Measurements from ENCODE around the gene PRTG. TPM values are rescaled to one million over a fixed set of nuclear protein-coding genes. Genes with fewer than 3 reads are reported as not detected.

Gene PRTG
- polyA plus RNA-seq, 1 donor (not counting 4 experiments of a cell fraction or from before 2014, with no cell fraction given): not detected

DNA sequence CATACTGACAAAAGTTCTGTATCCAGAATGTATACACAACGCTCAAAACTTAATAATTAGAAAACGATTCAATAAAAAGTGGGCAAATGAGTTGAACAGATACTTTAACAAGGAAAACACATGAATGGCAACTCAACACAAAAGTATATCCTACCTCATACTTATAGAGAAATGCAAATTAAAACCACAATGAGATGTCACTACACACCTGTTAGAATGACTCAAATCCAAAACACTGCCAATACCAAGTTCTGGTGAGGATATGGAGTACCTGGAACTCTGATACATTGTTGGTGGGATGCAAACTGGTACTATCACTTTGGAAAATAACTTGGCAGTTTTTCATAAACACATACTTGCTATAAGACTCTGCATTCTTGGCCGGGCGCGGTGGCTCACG lies 42.1 kb downstream of the PRTG start:
- no peaks in the 10 kb centered on the region for H3K27me3 ChIP-seq (ENCODE audit: control insufficient read depth, extremely low read depth, insufficient read depth, low read length)
- no peaks in the 10 kb centered on the region for H3K9me1 ChIP-seq (ENCODE audit: control insufficient read depth, extremely low read depth, insufficient read depth, low read length)
- TF ChIP-seq EZH2 (IDR thresholded peaks at IDR 0.05; ENCODE audit: low read length): no peak
- TF ChIP-seq, protein P1, sequence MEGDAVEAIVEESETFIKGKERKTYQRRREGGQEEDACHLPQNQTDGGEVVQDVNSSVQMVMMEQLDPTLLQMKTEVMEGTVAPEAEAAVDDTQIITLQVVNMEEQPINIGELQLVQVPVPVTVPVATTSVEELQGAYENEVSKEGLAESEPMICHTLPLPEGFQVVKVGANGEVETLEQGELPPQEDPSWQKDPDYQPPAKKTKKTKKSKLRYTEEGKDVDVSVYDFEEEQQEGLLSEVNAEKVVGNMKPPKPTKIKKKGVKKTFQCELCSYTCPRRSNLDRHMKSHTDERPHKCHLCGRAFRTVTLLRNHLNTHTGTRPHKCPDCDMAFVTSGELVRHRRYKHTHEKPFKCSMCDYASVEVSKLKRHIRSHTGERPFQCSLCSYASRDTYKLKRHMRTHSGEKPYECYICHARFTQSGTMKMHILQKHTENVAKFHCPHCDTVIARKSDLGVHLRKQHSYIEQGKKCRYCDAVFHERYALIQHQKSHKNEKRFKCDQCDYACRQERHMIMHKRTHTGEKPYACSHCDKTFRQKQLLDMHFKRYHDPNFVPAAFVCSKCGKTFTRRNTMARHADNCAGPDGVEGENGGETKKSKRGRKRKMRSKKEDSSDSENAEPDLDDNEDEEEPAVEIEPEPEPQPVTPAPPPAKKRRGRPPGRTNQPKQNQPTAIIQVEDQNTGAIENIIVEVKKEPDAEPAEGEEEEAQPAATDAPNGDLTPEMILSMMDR (optimal IDR thresholded peaks at IDR 0.05 in 1 of 3, IDR thresholded peaks at IDR 0.05 in 1 of 3, conservative IDR thresholded peaks at IDR 0.05 in 1 of 3; ENCODE audit: extremely low read depth in 1 of 3, insufficient read depth in 2 of 3, low read length in 3 of 3): no peak
- H3K4me1 ChIP-seq (ENCODE audit: control insufficient read depth, extremely low read depth, insufficient read depth, low read length): no peaks in the 10 kb centered on the region
- no peak overlapping the region for H3K27ac ChIP-seq (ENCODE audit: control insufficient read depth, insufficient read depth, low read length)
- no peak overlapping the region for H3K4me2 ChIP-seq (ENCODE audit: control insufficient read depth, extremely low read depth, insufficient read depth, low read depth, low read length)
- dilution Hi-C loops (cut with MboI; ENCODE audit: extremely low pct_ligation_motif_present, low sequenced_read_pairs): no loop called here
- H3K9me3 ChIP-seq (ENCODE audit: control insufficient read depth, low read depth, low read length): no peaks in the 10 kb centered on the region
- DNase-seq (ENCODE audit: low read depth, low spot score): no peak
- no peak overlapping the region for H2AFZ ChIP-seq (ENCODE audit: control insufficient read depth, low read length)
- no peaks in the 10 kb centered on the region for H3K79me2 ChIP-seq (ENCODE audit: control insufficient read depth, insufficient read depth, low read length)
- no peak overlapping the region for H3K9ac ChIP-seq (ENCODE audit: control insufficient read depth, extremely low read depth, insufficient read depth, low read length)
- H3K4me3 ChIP-seq (ENCODE audit: control insufficient read depth in 2 of 3, extremely low read depth in 1 of 3, insufficient read depth in 2 of 3, low read depth in 1 of 3, low read length in 3 of 3): no peak overlapping the region
- FAIRE-seq: no peak
- H3K36me3 ChIP-seq (ENCODE audit: control insufficient read depth in 2 of 2, extremely low read depth in 1 of 2, insufficient read depth in 2 of 2, low read length in 2 of 2): no peaks in the 10 kb centered on the region
- no peaks in the 10 kb centered on the region for H4K20me1 ChIP-seq (ENCODE audit: control insufficient read depth, extremely low read depth, insufficient read depth, low read length)

- Histone ChIP-seq H3K9ac (ENCODE audit: control insufficient read depth, extremely low read depth, insufficient read depth, low read length) (no peak overlapping the region), H3K4me1 (ENCODE audit: control insufficient read depth, extremely low read depth, insufficient read depth, low read length) (no peaks in the 10 kb centered on the region), H3K27me3 (ENCODE audit: control insufficient read depth, extremely low read depth, insufficient read depth, low read length) (no peaks in the 10 kb centered on the region), H3K79me2 (ENCODE audit: control insufficient read depth, insufficient read depth, low read length) (no peaks in the 10 kb centered on the region), H3K36me3 (ENCODE audit: control insufficient read depth in 2 of 2, extremely low read depth in 1 of 2, insufficient read depth in 2 of 2, low read length in 2 of 2) (no peaks in the 10 kb centered on the region), H3K4me3 (ENCODE audit: control insufficient read depth in 2 of 3, extremely low read depth in 1 of 3, insufficient read depth in 2 of 3, low read depth in 1 of 3, low read length in 3 of 3) (no peak overlapping the region), H2AFZ (ENCODE audit: control insufficient read depth, low read length) (no peak overlapping the region), H3K9me1 (ENCODE audit: control insufficient read depth, extremely low read depth, insufficient read depth, low read length) (no peaks in the 10 kb centered on the region), H4K20me1 (ENCODE audit: control insufficient read depth, extremely low read depth, insufficient read depth, low read length) (no peaks in the 10 kb centered on the region), H3K9me3 (ENCODE audit: control insufficient read depth, low read depth, low read length) (no peaks in the 10 kb centered on the region), H3K27ac (ENCODE audit: control insufficient read depth, insufficient read depth, low read length) (no peak overlapping the region), H3K4me2 (ENCODE audit: control insufficient read depth, extremely low read depth, insufficient read depth, low read depth, low read length) (no peak overlapping the region)
- TF ChIP-seq, protein P1 (optimal IDR thresholded peaks at IDR 0.05 in 1 of 3, IDR thresholded peaks at IDR 0.05 in 1 of 3, conservative IDR thresholded peaks at IDR 0.05 in 1 of 3; ENCODE audit: extremely low read depth in 1 of 3, insufficient read depth in 2 of 3, low read length in 3 of 3): no peak
- TF ChIP-seq EZH2 (IDR thresholded peaks at IDR 0.05; ENCODE audit: low read length): no peak
- FAIRE-seq (no peak), DNase-seq (ENCODE audit: low read depth, low spot score) (no peak)
- dilution Hi-C loops (cut with MboI; ENCODE audit: extremely low pct_ligation_motif_present, low sequenced_read_pairs): no loop called here
Measured at GRCh38 chr15:55698653-55699052, 44.3 kb downstream of the PRTG start.
